ENCODE measurements around the gene RABGAP1L.

Gene RABGAP1L

GRCh38 chr1:174746024-174746808 is 586.9 kb downstream of the RABGAP1L start:
- DNase-seq (ENCODE audit: low spot score): peak; percentile 80

DNA sequence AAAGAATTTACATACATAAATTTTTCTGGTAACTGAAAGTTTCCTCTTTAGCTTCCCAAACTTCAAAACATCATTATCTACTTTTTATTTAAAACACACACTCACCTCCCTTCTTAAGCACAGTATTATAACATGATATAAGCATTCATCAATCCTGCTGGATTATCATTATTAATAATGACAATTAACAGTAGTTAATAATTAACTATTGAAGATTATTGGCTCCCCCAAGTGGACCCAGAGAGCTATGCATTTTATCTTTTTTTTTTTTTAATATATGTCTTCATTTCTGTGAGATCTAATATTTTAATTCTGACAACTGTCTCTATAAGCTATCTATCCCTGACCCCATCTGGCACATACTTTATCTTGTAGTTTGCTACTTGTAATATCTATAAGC is 588.3 kb downstream of the RABGAP1L start:
- DNase-seq (ENCODE audit: low spot score): no peak

DNA sequence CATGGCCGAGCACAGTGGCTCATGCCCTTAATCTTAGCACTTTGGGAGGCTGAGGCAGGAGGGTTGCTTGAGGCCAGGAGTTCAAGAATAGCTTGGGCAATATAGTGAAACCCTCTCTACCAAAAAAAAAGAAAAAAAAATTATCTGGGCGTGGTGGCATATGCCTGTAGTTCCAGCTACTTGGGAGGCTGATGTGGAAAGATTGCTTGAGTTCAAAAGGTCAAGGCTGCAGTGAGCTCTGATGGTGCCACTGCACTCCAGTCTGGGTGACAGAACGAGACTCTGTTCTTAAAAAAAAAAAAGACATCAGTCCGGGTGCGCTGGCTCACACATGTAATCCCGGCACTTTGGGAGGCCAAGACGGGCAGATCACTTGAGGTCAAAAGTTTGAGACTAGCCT is 589.3 kb downstream of the RABGAP1L start:
- DNase-seq (ENCODE audit: low spot score): no peak

DNA sequence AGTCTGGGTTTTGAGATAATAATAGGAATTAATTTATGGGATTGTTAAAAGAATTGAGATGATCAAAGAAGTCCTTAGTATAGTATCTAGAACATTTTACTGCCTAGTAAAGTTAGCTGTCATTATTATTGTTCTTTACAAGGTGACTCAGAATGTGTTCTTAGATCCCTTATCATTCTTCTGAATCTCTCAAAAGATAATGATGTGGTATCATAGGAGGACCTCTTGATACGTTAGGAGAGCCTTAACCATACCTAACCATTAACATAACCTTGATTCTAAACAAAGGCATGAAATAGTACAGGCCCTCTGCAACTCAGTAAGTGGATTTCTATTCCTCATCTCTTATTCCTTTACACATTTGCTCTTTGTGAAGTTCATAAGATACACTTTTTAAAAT is 593.8 kb downstream of the RABGAP1L start:
- no peak for DNase-seq (ENCODE audit: low spot score)

GRCh38 chr1:174761335-174761734 is 602.0 kb downstream of the RABGAP1L start:
- DNase-seq (ENCODE audit: low spot score): no peak

- no peak for DNase-seq (ENCODE audit: low spot score)
Observed at GRCh38 chr1:174761901-174762585, 602.7 kb downstream of the RABGAP1L start.

- no peak for DNase-seq (ENCODE audit: low spot score)
Observed at GRCh38 chr1:174764191-174764590, 604.9 kb downstream of the RABGAP1L start.

- DNase-seq (ENCODE audit: low spot score): no peak
Observed at GRCh38 chr1:174766727-174767126, 607.4 kb downstream of the RABGAP1L start.

GRCh38 chr1:174768516-174768915 is 609.2 kb downstream of the RABGAP1L start:
- no peak for DNase-seq (ENCODE audit: low spot score)

- DNase-seq (ENCODE audit: low spot score): no peak
Observed at GRCh38 chr1:174768949-174769348, 609.6 kb downstream of the RABGAP1L start.

DNA sequence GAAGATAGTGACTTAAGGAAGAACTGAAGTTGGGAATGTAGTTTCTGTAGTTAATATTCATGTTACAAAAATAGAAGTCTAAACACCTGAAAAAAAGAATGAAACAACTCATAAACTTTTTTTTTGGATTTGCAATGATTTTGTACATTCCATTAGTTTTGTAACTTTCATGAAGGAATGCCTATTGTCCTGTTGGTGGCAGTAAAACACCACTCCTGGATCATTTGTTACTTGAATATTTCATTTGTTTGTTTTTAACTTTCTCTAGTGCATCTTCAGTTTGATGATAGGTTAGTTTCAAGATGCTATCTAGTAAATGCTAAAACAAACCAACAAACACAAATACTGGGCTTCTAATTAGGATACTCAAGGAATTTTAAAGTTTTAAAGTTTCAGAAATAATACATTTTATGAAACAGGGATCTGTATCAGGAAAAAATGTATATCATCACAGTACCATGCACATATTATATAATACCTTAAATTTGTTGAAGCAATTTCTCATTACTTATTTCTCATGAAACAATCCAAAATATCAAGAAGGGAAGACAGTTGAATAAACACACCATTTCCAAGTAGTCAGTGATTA is 610.7 kb downstream of the RABGAP1L start:
- peak; percentile 57 for DNase-seq (ENCODE audit: low spot score)

GRCh38 chr1:174775621-174776020 is 616.3 kb downstream of the RABGAP1L start:
- DNase-seq (ENCODE audit: low spot score): no peak

- DNase-seq (ENCODE audit: low spot score): no peak
Observed at GRCh38 chr1:174777262-174777661, 617.9 kb downstream of the RABGAP1L start.

- no peak for DNase-seq (ENCODE audit: low spot score)
Observed at GRCh38 chr1:174785510-174785909, 626.2 kb downstream of the RABGAP1L start.

GRCh38 chr1:174786358-174786757 is 627.0 kb downstream of the RABGAP1L start:
- no peak for DNase-seq (ENCODE audit: low spot score)

DNA sequence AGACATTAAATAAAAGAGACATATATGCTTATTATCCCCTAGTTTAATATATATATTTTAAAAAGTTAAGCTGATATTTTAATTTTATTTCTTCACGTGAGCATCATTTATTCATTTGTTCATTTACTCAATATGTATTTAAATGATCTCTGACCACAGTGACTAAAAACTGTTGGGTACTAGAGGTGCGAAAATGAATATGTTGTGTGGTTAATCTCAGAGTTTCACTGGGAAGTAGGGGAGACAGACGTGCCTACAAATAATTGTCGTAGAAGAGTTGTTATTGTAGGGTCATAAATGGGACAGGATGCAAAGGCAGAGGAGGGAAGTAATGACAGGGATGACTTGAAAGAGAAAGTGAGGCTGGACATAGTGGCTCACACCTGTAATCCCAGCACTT is 627.4 kb downstream of the RABGAP1L start:
- no peak for DNase-seq (ENCODE audit: low spot score)

- DNase-seq (ENCODE audit: low spot score): no peak
Observed at GRCh38 chr1:174788981-174789380, 629.7 kb downstream of the RABGAP1L start.

DNA sequence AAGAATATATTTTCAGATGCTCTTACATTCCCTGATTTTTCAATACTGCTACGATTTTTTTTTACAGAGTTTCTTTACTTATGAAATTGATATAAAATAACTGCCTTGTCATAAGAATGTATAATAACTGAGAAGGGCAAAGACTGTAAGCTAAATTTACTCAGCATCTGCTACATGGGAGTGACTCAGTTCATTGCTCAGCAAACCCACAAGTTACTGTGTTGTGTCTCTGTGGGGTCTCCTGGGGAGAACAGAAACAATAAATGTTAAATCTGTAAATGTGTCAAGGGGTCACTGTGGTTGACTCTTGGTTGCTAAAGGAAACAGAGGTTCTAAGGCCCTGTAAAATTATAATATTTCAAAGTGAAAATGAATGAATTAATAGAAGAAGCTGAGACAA is 630.1 kb downstream of the RABGAP1L start:
- DNase-seq (ENCODE audit: low spot score): no peak

DNA sequence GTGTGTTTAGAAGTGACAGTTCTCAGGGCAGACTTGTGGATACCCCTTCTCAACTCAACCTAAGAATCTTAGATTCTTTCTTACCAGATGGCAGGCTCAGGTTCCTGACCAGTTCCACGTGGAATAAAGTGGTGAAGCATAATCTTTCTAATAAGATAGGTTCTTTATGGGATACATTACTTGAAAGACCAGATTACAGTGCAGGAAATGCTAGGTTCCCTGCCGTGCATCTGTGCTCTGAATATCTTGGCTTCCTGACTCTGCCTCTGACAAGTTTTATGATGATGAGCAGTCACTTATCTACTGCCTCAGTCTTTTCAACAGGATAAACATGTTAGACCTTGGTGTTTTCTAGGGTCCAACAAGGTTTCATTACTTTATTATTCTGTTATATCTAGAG is 632.5 kb downstream of the RABGAP1L start:
- peak; percentile 25 for DNase-seq (ENCODE audit: low spot score)

DNA sequence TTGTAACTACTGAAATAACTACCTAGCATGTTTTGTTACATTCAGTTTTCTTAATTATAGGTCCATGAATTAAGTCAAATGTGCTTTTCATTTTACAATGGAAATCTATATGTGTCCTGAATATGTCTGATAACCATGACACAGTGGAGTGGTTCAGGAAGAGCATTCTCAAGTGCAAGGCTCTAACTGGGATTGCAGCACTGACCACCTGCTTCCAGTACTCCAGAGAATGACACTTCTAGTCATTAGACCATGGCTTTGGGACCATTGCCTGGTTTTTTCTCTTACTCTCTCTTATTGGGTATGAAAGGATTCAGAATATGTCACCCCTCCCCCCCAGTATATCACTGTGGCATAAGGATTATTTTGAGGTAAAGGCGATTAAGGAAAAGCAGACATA is 635.5 kb downstream of the RABGAP1L start:
- DNase-seq (ENCODE audit: low spot score): no peak

DNA sequence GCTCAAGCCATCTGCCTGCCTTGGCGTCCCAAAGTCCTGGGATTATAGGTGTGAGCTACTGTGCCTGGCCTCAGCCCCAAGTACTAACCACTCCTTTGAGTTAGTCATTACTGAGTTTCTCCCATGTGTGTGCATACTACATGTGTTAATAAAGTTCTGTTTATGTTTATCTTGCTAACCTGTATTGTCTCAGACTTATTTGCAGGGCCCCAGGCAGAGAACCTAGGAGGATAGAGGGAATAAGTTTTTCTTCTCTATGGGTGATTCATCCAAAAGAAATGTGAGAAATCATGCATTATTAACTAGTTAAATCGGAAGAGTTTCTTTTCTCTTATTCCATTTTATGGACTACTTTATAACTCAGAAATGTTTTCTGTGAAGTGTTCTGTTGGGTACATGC is 636.5 kb downstream of the RABGAP1L start:
- no peak for DNase-seq (ENCODE audit: low spot score)

GRCh38 chr1:174797398-174797797 is 638.1 kb downstream of the RABGAP1L start:
- DNase-seq (ENCODE audit: low spot score): no peak

- DNase-seq (ENCODE audit: low spot score): no peak
Observed at GRCh38 chr1:174799136-174799479, 639.8 kb downstream of the RABGAP1L start.
